WERI-Rb-1 (cell line): ENCODE measurements around the gene TMEM256.
"Not testable (repeated sequence)": the region's sequence is repeated elsewhere in the genome, so short reads cannot be mapped to it uniquely, and the experiment has no call there.

Experiments
- DNase-seq: peaks from one replicate; pipeline ENCODE4 v3.0.0-alpha.2; 2020
- H3K27ac ChIP-seq: fragments of 250-450 bp; sonication (Bioruptor Pico); 2 replicates; pipeline ENCODE4 v1.5.1; 2020; ENCODE audit warnings: mild to moderate bottlenecking, moderate library complexity
- H3K27me3 ChIP-seq: fragments of 250-450 bp; sonication (Bioruptor Pico); 2 replicates; pipeline ENCODE4 v1.5.1; 2021; ENCODE audit warnings: mild to moderate bottlenecking, low read depth, moderate library complexity; ENCODE audit not compliant: insufficient read depth, severe bottlenecking
- H3K36me3 ChIP-seq: fragments of 250-450 bp; sonication (Bioruptor Pico); 2 replicates; pipeline ENCODE4 v1.5.1; 2020; ENCODE audit warnings: mild to moderate bottlenecking, moderate library complexity
- H3K4me3 ChIP-seq: 2 replicates; pipeline ENCODE4 v1.5.1; 2011; ENCODE audit warnings: low read depth, mild to moderate bottlenecking, control low read depth, low read length
- H3K9me3 ChIP-seq: fragments of 250-450 bp; sonication (Bioruptor Pico); 2 replicates; pipeline ENCODE4 v1.5.1; 2021; ENCODE audit warnings: mild to moderate bottlenecking, moderate library complexity; ENCODE audit not compliant: severe bottlenecking
- CTCF ChIP-seq: IDR thresholded peaks from 2 replicates; pipeline ENCODE4 v1.5.1; 2011; ENCODE audit warnings: low read depth, mild to moderate bottlenecking, control low read depth, inconsistent platforms, low read length

Gene TMEM256

DNA sequence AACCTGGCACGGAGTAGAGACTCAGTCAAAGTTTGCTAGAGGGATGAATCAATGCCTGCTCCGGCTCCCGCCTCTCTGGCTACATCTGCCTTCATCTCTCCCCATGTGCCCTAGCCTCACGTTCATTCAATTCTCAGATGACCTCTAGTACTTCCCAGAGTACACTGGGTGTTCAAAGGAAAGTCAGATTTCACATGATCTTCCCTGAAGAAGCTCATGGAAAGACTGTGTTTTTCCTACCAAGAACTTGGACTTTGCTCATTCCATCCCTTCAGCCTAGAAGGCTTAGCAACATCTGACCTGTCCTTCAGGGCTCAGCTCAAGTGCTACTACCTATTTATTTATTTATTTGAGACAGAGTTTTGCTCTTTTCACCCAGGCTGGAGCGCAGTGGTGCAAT is 34.1 kb downstream of the TMEM256 start:
- Histone ChIP-seq H3K4me3 (no peak overlapping the region), H3K27ac (no peak overlapping the region), H3K36me3 (no peaks in the 10 kb centered on the region), H3K9me3 (no peaks in the 10 kb centered on the region), H3K27me3 (no peaks in the 10 kb centered on the region)
- no peak for DNase-seq
- TF ChIP-seq CTCF = no peak

DNA sequence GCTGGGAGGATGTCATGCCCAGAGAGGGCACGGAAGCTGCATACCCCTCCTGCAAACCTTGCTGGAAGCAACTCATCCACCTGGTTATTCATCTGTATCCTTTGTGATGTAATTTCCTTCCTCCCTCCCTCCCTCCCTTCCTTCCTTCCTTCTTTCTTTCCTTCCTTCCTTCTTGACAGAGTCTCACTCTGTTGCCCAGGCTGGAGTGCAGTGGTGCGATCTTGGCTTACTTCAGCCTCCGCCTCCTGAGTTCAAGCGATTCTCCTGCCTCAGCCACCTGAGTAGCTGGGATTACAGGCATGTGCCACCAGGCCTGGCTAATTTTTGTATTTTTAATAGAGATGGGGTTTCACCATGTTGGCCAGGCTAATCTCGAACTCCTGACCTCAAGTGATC is 35.3 kb downstream of the TMEM256 start:
- H3K4me3 ChIP-seq, DNase-seq, H3K9me3 ChIP-seq, H3K27me3 ChIP-seq, H3K36me3 ChIP-seq, H3K27ac ChIP-seq: not testable (repeated sequence)

DNA sequence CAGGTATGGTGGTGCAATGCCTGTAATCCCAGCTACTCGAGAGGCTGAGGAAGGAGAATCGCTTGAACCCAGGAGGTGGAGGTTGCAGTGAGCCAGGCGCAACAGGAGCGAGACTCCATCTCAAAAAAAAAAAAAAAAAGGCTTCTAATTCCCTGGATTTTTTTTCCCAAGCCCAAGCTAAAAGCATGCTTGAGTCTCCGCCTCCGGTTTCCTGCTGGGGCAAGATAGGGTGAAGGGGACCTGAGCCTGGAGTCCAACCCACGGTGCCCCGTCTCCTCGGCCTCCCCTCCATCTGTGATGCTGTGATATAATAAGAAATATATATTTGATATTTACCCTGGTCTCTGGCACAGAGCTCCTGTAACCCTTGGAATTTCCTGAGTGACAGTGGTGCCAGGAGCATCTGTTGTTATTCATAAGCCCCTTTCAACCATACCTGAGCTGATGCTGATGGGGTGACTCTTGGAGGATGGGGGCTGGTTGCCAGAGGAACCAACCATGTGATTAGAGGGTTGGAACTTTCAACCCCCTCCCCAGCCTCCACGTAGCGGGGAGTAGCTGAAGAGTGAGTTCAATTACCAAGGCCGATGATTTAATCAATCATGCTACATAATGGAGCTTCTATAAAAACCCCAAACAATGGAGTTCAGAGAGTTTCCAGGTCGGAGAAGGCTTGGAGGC is 35.8 kb downstream of the TMEM256 start:
- TF ChIP-seq CTCF = no peak
- Histone ChIP-seq H3K9me3 (no peaks in the 10 kb centered on the region), H3K4me3 (no peak overlapping the region), H3K27ac (no peak overlapping the region), H3K36me3 (no peaks in the 10 kb centered on the region), H3K27me3 (no peaks in the 10 kb centered on the region)
- no peak for DNase-seq

DNA sequence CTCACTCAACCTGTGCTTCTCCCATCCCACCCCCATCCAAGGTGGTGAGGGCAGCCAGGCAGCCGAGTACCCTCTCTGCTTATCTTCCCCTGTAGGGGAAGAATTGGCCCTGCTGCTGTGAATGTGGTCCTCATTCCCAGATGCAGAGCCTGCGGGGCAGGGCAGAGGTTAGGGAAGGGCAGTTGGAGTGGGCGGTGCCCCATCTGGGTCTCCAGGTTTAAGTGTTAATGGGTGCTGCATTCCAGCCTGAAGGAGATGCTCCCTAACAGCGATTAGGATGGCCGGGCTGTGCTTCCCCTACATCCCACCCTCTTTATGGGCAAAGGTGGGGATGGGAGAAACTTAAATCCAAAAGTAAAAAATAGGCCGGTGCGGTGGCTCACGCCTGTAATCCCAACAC is 36.8 kb downstream of the TMEM256 start:
- Histone ChIP-seq H3K36me3 (no peaks in the 10 kb centered on the region), H3K27me3 (no peaks in the 10 kb centered on the region), H3K4me3 (no peak overlapping the region), H3K9me3 (no peaks in the 10 kb centered on the region), H3K27ac (no peak overlapping the region)
- DNase-seq = no peak
- TF ChIP-seq CTCF = no peak

DNA sequence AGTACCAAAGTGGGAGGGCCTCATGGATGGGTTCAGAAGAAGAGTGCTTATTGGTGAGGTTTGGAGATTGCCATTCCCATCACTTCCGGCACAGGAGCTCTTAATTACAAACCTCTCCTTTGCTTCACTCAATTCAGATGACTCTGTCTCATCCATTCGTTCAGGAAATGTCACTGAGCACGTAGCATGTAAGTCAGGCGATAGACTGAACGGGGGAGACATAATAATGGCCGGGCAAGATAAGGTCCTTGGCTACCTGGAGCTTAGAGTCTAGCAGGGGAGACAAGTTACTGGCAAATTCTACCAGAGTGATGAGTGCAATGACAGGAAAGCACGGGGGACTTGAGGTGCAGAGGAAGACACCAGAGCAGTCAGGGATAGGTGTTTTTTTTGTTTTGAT is 37.9 kb downstream of the TMEM256 start:
- not testable (repeated sequence) for H3K4me3 ChIP-seq, H3K9me3 ChIP-seq, DNase-seq, H3K27ac ChIP-seq, H3K27me3 ChIP-seq, H3K36me3 ChIP-seq

- H3K27ac ChIP-seq = no peak overlapping the region
- no peaks in the 10 kb centered on the region for H3K36me3 ChIP-seq
- no peak for DNase-seq
- H3K4me3 ChIP-seq = no peak overlapping the region
- no peak for TF ChIP-seq CTCF
- no peaks in the 10 kb centered on the region for H3K27me3 ChIP-seq
- H3K9me3 ChIP-seq = no peaks in the 10 kb centered on the region
Measured at GRCh38 chr17:7363311-7363710, 40.6 kb downstream of the TMEM256 start.

DNA sequence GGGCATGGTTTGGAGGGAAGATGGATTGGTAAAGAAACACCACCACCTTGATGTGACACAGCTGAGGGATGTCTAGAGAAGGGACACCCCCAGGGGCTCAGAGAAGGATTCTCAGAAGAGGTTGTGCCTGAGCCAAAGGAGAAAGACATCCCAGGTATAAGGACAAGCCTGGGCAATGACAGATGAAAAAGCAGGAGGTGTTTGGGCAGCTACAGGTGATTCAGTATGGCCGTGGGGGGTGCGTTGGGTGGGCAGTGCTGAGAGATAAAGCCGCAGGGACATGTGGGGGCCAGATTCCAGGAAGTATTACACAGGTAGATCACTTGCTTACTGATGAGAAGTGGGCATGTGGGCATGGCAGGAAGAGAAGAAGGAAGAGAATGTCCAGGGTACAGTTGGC is 42.0 kb downstream of the TMEM256 start:
- Histone ChIP-seq H3K4me3 (no peak overlapping the region), H3K27me3 (no peaks in the 10 kb centered on the region), H3K9me3 (no peaks in the 10 kb centered on the region), H3K36me3 (no peaks in the 10 kb centered on the region), H3K27ac (no peak overlapping the region)
- no peak for DNase-seq
- TF ChIP-seq CTCF = no peak
